SH-SY5Y (cell line): ENCODE results near the gene CSNK2B.

Source experiments
- GATA2 ChIP-seq: IDR thresholded peaks from 2 replicates; pipeline ENCODE4 v1.6.1; 2011; ENCODE audit warnings: mild to moderate bottlenecking, low read depth, low read length
- GATA3 ChIP-seq: IDR thresholded peaks from 2 replicates; pipeline ENCODE4 v1.6.1; 2011; ENCODE audit warnings: low read depth, mild to moderate bottlenecking, low read length, moderate library complexity

DNA sequence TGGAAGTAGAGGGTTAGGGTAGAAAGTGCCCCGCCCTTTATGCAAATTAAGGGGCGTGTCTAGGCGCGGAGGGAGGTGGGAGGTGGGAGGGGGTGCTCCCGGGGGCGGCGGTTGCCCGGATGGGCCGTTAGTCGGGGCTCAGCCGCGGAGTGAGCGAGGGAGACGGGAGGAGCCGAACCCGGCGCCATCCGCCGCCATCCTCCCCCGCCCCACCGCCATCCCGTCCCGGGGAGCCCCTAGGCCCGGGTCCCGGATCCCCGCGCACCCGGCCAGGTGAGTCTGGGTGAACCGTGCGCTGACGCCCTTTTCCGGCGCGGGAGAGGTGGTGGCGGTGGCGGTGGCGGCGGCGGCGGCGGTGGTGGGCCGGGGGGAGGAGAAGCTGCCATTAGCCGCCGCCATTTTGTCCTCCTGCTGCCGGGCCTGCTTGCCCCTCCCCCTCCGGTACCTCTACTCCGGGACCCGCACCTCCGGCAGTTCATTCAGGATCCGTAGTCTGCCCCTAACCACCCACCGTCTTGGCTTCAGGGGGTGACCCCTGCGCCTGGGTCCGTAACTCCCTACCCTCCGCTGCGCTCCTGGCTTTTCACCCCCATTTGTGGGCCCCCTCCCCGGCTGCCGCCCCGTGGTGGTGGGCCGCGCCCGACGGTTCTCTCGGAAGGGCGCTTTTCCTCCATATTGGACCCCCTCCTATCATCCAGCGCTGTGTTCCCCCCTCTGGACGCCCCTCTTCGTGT, 45.1 kb upstream of the CSNK2B start, which contains the start of gene PRRC2A:
- no peak for TF ChIP-seq GATA2
- TF ChIP-seq GATA3: no peak
